Memory B cell (primary cell): ENCODE results near the gene PLA2G2F.
A peak's percentile ranks its signal among the peaks of the same experiment; 100 is the strongest.

Experiments used
- ATAC-seq: fragments of 150-1000 bp; cut with Tn5 transposase; 2 replicates; pipeline ENCODE4 v1.10.0; 2021; ENCODE audit warnings: low read depth, mild to moderate bottlenecking, moderate library complexity
- DNase-seq, 2 donors: peaks; one replicate each; pipeline ENCODE4 v3.0.0; 2022; ENCODE audit warnings: low spot score in 2 of 2
- H3K27ac Mint-ChIP-seq: one replicate; pipeline ENCODE4 v1.8.0; 2022; ENCODE audit warnings: mild to moderate bottlenecking, moderate library complexity, mixed read lengths
- H3K27me3 Mint-ChIP-seq: one replicate; pipeline ENCODE4 v1.8.0; 2022; ENCODE audit warnings: mixed read lengths
- H3K36me3 Mint-ChIP-seq: one replicate; pipeline ENCODE4 v1.8.0; 2022; ENCODE audit warnings: mild to moderate bottlenecking, mixed read lengths
- H3K4me1 Mint-ChIP-seq: one replicate; pipeline ENCODE4 v1.8.0; 2022; ENCODE audit warnings: mixed read lengths
- H3K4me3 Mint-ChIP-seq: one replicate; pipeline ENCODE4 v1.8.0; 2022; ENCODE audit warnings: mild to moderate bottlenecking, moderate library complexity, mixed read lengths
- H3K9me3 Mint-ChIP-seq: one replicate; pipeline ENCODE4 v1.8.0; 2022; ENCODE audit warnings: mixed read lengths

Gene PLA2G2F

DNA sequence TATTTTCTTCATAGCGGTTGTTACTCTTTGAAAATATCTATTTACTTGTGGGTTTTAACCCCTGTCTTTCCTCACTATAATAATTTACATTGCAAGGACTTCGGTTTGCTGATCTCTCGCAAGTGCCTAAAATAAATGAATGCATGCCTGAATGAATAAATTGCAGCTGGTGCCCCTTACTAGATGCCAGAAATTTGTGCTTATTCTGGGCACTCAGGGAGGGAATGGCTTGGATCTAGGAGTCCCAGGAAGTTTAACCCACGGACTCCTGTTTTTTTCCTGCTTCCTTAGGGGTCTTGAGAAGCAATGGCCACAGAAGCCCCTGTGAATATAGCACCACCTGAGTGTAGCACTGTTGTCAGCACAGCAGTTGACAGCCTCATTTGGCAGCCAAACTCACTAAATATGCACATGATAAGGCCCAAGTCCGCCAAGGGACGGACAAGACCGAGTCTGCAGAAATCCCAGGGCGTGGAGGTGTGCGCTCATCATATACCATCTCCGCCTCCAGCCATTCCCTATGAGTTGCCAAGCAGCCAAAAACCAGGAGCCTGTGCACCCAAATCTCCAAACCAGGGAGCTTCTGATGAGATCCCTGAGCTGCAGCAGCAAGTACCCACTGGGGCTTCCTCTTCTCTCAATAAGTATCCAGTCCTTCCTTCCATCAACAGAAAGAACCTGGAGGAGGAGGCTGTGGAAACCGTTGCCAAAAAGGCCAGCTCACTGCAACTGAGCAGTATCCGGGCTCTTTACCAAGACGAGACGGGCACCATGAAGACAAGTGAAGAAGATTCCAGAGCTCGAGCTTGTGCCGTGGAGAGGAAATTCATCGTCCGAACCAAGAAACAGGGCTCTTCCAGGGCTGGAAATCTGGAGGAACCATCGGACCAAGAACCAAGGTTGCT, 51.4 kb downstream of the PLA2G2F start:
- no peak overlapping the region for H3K27ac Mint-ChIP-seq
- DNase-seq, result no peak
- no peak for ATAC-seq
- H3K4me3 Mint-ChIP-seq, result no peak overlapping the region
- H3K27me3 Mint-ChIP-seq, result peaks cover 24% of the 10 kb centered on the region
- H3K36me3 Mint-ChIP-seq, result no peaks in the 10 kb centered on the region
- peaks cover 12% of the 10 kb centered on the region for H3K4me1 Mint-ChIP-seq
- no peaks in the 10 kb centered on the region for H3K9me3 Mint-ChIP-seq

DNA sequence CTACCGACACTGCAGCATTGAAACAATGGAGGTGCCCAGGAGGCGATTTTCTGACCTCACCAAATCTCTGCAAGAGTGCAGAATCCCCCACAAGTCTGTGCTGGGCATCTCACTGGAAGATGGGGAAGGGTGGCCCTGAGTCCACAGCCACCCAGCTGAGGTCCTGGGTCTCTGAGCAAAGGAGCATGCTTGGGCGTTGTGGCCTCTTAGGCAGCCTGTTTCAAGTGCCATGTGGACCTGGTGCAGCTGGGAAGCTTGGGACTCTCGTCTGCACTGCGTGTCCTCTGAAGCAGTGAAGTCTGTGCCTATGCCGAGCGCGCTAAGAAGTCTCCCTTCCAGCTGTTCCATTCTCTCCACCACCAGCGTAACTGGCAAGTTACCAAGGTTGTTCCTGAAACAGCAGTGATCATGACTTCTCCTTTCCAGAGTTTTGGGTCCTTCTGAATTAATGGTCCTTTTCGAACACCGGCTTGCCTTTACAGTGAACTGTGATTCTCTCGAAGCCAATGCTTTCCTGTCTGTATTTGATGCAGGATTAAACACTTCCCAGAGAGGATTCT, 52.2 kb downstream of the PLA2G2F start:
- no peak for ATAC-seq
- Mint-ChIP-seq H3K27me3 (peaks cover 22% of the 10 kb centered on the region), H3K4me1 (peaks cover 9% of the 10 kb centered on the region), H3K27ac (no peak overlapping the region), H3K4me3 (no peak overlapping the region), H3K9me3 (no peaks in the 10 kb centered on the region), H3K36me3 (no peaks in the 10 kb centered on the region)
- no peak for DNase-seq

DNA sequence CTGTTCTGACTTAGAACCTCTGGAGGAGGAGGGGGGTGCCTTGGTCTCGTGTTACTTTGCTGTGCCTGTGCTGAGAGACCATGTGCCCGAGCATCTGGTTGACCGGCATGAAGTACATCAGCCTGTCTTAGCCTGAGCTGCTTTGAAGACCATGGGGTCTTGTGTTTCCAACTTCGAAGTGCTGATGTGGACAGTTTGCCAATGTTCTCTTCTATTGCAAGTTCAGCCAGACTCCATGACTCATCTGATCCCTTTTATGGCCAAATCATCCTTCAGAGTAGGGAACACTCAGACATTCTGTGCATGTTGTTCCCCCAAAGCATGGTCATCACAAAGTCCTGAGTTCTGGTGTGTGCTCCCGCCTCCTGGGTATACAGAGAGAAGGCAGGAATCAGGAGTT, 53.2 kb downstream of the PLA2G2F start:
- no peaks in the 10 kb centered on the region for H3K36me3 Mint-ChIP-seq
- DNase-seq (no peak), ATAC-seq (no peak)
- peaks cover 24% of the 10 kb centered on the region for H3K27me3 Mint-ChIP-seq
- H3K27ac Mint-ChIP-seq, result no peak overlapping the region
- peaks cover 4% of the 10 kb centered on the region for H3K4me1 Mint-ChIP-seq
- H3K4me3 Mint-ChIP-seq, result no peak overlapping the region
- H3K9me3 Mint-ChIP-seq, result no peaks in the 10 kb centered on the region

DNA sequence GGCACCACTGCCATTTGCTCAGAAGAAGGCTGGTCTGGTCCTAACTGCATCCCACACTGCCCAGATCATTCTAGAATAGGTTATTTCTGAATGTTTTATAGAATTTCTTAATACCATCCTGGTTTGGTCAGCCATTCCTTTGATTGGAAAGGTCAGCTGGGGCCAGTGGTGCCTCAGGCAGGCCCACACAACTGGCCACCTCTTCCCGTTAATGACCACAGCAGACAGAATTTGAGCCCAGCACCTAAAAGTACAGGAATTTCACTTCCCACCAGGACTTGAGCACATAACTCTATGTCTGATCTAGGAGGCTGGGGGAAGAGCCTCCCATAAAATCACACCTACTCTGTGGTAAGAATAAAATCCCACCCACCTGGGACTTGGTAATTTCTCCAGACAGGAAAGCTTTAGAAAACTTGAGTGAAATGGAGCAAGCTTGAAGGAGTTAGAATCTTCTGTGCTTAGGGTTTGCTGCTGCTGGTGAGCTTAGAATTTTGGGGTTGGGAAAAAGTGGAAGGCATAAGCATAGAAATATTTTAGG, 53.8 kb downstream of the PLA2G2F start:
- ATAC-seq, result no peak
- Mint-ChIP-seq H3K4me1 (peaks cover 4% of the 10 kb centered on the region), H3K36me3 (no peaks in the 10 kb centered on the region), H3K27ac (no peak overlapping the region), H3K4me3 (no peak overlapping the region), H3K27me3 (peaks cover 25% of the 10 kb centered on the region), H3K9me3 (no peaks in the 10 kb centered on the region)
- no peak for DNase-seq

DNA sequence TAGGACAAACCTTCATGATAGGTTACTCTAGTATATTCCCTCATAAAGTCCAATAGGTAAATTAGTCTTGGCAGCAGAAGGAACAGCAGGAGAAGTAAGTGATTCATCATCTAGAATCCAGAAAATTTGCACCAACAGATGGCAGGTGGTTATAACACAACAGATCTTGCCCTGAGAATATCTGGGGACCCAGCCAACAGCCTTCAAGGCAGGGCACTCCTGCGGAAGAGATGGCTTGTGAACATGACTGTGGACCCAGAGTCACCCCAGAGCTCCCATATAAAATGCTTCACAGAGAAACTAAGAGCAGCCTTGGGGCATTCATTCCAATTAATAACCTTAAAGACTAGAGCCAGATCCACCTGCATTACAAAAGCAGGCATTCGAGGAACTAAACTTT, 55.1 kb downstream of the PLA2G2F start:
- Mint-ChIP-seq H3K36me3 (no peaks in the 10 kb centered on the region), H3K4me1 (peaks cover 4% of the 10 kb centered on the region), H3K9me3 (no peaks in the 10 kb centered on the region), H3K4me3 (no peak overlapping the region), H3K27me3 (peaks cover 19% of the 10 kb centered on the region), H3K27ac (no peak overlapping the region)
- DNase-seq, result no peak
- ATAC-seq, result no peak

DNA sequence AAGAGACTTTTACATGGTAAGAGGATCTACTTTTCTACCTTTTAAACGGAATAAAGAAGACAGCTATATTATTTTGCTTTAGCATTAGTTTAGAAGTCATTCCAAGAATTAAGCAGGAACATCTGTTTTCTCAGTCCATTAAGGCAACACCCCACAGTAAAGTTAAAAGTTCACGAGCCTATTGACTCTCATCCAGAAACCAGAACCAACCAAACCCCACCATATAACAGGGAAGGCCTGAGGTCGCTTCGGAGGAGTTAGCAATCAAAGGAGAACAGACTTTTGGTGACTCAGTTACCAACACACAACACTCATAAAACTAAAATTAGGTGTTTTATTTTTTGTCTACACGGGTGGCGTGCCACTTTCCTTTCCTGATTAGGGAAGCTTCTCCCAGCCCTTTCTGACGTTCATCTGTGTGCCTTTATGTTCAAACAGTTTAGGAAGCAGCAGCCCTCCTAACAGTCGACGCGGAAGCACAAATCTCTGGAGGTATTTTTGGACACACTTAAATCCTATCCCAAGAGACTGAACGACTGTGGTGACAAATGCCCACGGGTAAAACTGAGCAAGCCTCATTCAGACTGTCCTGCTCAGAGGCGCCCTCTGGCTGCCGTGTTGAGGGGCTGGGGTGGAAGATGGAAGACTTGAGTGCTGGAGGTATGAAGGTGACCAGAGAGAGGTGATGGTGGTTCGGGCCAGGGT, 55.8 kb downstream of the PLA2G2F start:
- H3K4me1 Mint-ChIP-seq, result peaks cover 4% of the 10 kb centered on the region
- no peak overlapping the region for H3K27ac Mint-ChIP-seq
- H3K36me3 Mint-ChIP-seq, result no peaks in the 10 kb centered on the region
- no peaks in the 10 kb centered on the region for H3K9me3 Mint-ChIP-seq
- peaks cover 20% of the 10 kb centered on the region for H3K27me3 Mint-ChIP-seq
- peak; percentile 65 to 75 for DNase-seq
- no peak overlapping the region for H3K4me3 Mint-ChIP-seq
- peak; percentile 89 for ATAC-seq

DNA sequence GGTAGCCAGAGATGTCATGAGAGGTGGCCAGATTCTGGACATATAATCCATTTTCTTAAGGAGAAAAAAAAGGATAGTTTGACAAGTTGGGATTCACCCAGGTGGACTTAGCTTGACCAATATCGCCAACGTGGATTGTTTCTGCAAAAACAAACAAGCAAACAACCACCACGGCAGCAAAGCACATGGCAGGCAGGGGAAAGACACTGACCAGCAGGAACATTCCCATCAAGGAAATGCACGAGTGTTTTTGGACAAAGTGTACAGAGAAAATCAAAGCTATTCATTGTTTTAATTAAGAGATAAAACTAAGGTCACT, 56.3 kb downstream of the PLA2G2F start:
- ATAC-seq (no peak), DNase-seq (no peak)
- H3K9me3 Mint-ChIP-seq, result no peaks in the 10 kb centered on the region
- H3K27ac Mint-ChIP-seq, result no peak overlapping the region
- H3K4me1 Mint-ChIP-seq, result peaks cover 4% of the 10 kb centered on the region
- no peaks in the 10 kb centered on the region for H3K36me3 Mint-ChIP-seq
- no peak overlapping the region for H3K4me3 Mint-ChIP-seq
- H3K27me3 Mint-ChIP-seq, result peaks cover 21% of the 10 kb centered on the region

DNA sequence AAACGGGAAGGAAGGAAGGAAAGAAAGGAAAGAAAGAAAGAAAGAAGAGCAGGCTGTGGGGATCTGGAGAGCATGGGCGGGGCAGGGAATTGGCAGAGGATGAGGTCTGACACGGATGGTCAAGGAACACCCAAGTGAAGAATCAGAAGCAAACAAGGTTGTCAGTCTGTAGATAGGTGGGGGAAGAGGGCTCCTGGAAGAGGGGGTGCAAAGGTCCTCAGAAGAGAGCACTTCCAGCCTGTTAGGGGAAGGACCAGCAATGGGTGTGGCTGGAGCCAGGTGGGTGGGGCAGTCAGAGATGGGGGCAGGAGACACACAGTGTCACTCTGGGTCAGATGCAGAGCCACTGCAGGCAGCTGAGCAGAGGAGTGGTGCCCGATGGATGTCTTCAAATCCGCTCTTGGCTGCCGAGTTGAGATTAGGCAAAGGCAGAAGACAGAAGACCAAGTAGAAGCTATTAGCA, 58.2 kb downstream of the PLA2G2F start:
- Mint-ChIP-seq H3K4me3 (no peak overlapping the region), H3K27ac (no peak overlapping the region), H3K27me3 (peaks cover 23% of the 10 kb centered on the region), H3K4me1 (peaks cover 4% of the 10 kb centered on the region), H3K36me3 (no peaks in the 10 kb centered on the region), H3K9me3 (no peaks in the 10 kb centered on the region)
- ATAC-seq, result no peak
- no peak for DNase-seq

DNA sequence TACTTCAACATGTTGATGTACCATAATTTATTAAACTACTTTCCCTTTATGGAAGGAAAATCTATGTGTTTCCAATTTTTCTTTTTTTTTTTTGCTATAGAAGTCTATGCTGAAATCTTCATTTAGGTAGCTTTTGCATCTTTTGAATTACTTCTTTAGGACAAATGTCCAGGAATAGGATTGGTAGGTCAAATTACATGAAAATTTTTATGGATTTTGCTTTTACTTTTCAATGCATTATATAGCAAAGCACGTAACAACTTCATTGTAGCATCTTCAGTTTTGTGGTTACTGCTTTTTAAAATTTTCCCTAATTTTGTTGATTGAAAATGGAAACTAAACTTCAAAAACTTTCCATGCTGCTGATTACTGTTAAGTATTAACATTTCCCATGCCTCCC, 59.2 kb downstream of the PLA2G2F start:
- H3K27me3 Mint-ChIP-seq, result peaks cover 27% of the 10 kb centered on the region
- no peaks in the 10 kb centered on the region for H3K36me3 Mint-ChIP-seq

DNA sequence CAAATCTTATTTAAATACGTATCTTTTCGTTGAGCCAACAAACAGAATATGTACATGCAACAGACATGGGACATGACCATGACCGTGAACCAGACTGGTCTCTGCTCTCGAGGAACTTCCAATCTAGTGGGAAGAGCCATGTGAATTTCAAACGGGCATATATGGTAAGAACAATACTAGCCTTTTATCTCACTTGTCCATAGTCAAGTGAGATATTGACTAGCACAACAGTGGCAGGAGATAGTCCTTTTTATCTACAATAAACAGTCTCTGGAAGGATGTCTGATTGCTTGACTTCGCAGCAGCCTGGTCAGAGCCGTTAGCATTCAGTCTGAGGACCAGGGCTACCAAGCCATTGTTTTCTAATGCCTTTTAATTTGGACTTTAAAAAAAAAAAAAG, 59.8 kb downstream of the PLA2G2F start:
- Mint-ChIP-seq H3K4me1 (peaks cover 4% of the 10 kb centered on the region), H3K27me3 (peaks cover 30% of the 10 kb centered on the region), H3K36me3 (no peaks in the 10 kb centered on the region), H3K27ac (no peak overlapping the region), H3K4me3 (no peak overlapping the region), H3K9me3 (no peaks in the 10 kb centered on the region)
- no peak for DNase-seq
- ATAC-seq, result no peak

More for the DNA sequence above, 59.2 kb downstream of the PLA2G2F start:
- no peak overlapping the region for H3K27ac Mint-ChIP-seq
- DNase-seq (no peak), ATAC-seq (no peak)
- no peaks in the 10 kb centered on the region for H3K9me3 Mint-ChIP-seq
- peaks cover 4% of the 10 kb centered on the region for H3K4me1 Mint-ChIP-seq
- no peak overlapping the region for H3K4me3 Mint-ChIP-seq

DNA sequence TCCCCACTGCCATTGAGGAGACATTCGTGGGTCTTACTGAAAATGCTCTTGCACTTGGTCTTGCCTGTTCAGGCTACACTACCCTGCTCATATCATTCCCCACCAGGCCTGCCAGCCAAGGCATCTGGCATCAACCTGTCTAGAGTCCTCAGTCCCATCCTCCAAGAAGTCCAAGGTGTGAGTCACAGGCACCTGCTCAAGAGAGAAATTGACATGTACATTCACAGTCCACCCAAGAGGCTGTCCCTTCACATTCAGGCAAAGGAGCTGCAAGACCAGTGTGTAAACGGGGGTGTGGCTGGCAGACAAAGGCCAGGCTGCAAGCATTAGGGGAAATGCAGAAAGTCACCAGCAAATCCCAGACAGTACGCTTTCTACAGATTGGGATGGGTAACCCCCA, 60.3 kb downstream of the PLA2G2F start:
- Mint-ChIP-seq H3K27ac (no peak overlapping the region), H3K36me3 (no peaks in the 10 kb centered on the region), H3K27me3 (peaks cover 26% of the 10 kb centered on the region), H3K4me1 (peaks cover 4% of the 10 kb centered on the region), H3K4me3 (no peak overlapping the region), H3K9me3 (no peaks in the 10 kb centered on the region)
- ATAC-seq, result no peak
- DNase-seq, result no peak

DNA sequence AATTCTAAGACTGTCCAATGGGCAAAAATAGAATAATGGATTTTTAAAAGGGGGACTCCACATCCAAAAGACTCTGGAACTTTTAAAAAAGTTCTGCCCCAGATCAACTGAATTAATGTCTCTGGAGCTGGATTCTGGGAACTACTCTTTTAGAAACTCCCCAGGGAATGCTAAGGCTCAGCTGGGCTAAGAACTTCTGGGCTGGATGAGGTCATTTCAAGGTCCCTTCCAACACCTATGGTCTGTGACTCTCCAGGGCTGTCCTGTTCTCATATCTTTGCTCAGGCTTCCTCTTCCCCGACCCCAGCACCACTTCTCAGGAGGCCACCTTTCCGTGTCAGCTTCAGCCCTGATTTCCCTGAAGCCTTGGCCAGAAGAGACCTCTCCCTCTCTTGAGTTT, 60.7 kb downstream of the PLA2G2F start:
- Mint-ChIP-seq H3K9me3 (no peaks in the 10 kb centered on the region), H3K36me3 (no peaks in the 10 kb centered on the region), H3K27ac (no peak overlapping the region), H3K27me3 (peaks cover 25% of the 10 kb centered on the region), H3K4me1 (peaks cover 4% of the 10 kb centered on the region), H3K4me3 (no peak overlapping the region)
- no peak for DNase-seq
- no peak for ATAC-seq
